NCI-H187 (cell line): Measurements from ENCODE around the gene EGFL7.

ENCODE experiments used
- DNase-seq, 2 experiments: peaks; one replicate each; lab custom pipeline; 2025; lab: John Stamatoyannopoulos, UW

EGFL7 gene

GRCh38 chr9:136718345-136719194 lies 55.9 kb downstream of the EGFL7 start:
- no peak for DNase-seq

- no peak for DNase-seq
Measured at GRCh38 chr9:136719195-136719880, 56.6 kb downstream of the EGFL7 start.

- no peak for DNase-seq
Measured at GRCh38 chr9:136720251-136720897, 57.7 kb downstream of the EGFL7 start.

- DNase-seq, result no peak
Measured at GRCh38 chr9:136720898-136721338, 58.2 kb downstream of the EGFL7 start.

- no peak for DNase-seq
Measured at GRCh38 chr9:136721339-136722092, 58.8 kb downstream of the EGFL7 start.
